DOHH2 (cell line): ENCODE measurements around the gene STARD10.

ENCODE experiments used
- H3F3A ChIP-seq: fragments of 200-600 bp; sonication (generic), shearing (Covaris generic); 2 replicates; pipeline ENCODE4 v1.6.0; 2016; ENCODE audit warnings: antibody characterized with exemption, mild to moderate bottlenecking; ENCODE audit not compliant: control insufficient read depth, insufficient read depth
- H3K27ac ChIP-seq: fragments of 200-600 bp; sonication (generic); 2 replicates; pipeline ENCODE4 v1.5.1; 2014; ENCODE audit warnings: low read depth, mild to moderate bottlenecking, low read length, moderate library complexity
- H3K27me3 ChIP-seq: fragments of 200-600 bp; sonication (generic); 2 replicates; pipeline ENCODE4 v1.6.1; 2014; ENCODE audit warnings: mild to moderate bottlenecking, low read length, mixed read lengths; ENCODE audit not compliant: control insufficient read depth
- H3K36me3 ChIP-seq: fragments of 200-600 bp; sonication (generic); 2 replicates; pipeline ENCODE4 v1.6.1; 2014; ENCODE audit warnings: mild to moderate bottlenecking, low read length, moderate library complexity, mixed read lengths; ENCODE audit not compliant: control insufficient read depth
- H3K4me1 ChIP-seq: fragments of 200-600 bp; sonication (generic); 2 replicates; pipeline ENCODE4 v1.6.1; 2014; ENCODE audit warnings: mild to moderate bottlenecking, low read length, mixed read lengths; ENCODE audit not compliant: control insufficient read depth
- H3K4me2 ChIP-seq: fragments of 200-600 bp; sonication (generic); 2 replicates; pipeline ENCODE4 v1.6.0; 2014; ENCODE audit warnings: mild to moderate bottlenecking, low read length, moderate library complexity
- H3K4me3 ChIP-seq: fragments of 200-600 bp; sonication (generic); 2 replicates; pipeline ENCODE4 v1.5.1; 2014; ENCODE audit warnings: mild to moderate bottlenecking, low read length, mixed read lengths
- H3K79me2 ChIP-seq: fragments of 200-600 bp; sonication (generic); 2 replicates; pipeline ENCODE4 v1.6.1; 2014; ENCODE audit warnings: mild to moderate bottlenecking, low read length, mixed read lengths; ENCODE audit not compliant: control insufficient read depth
- H3K9me2 ChIP-seq: fragments of 200-600 bp; sonication (generic); replicated peaks from 2 replicates; pipeline ENCODE4 v1.6.1; 2014; ENCODE audit warnings: mild to moderate bottlenecking, low read length, mixed read lengths; ENCODE audit not compliant: control insufficient read depth
- H3K9me3 ChIP-seq: fragments of 200-600 bp; sonication (generic); 2 replicates; pipeline ENCODE4 v1.6.1; 2014; ENCODE audit warnings: antibody characterized with exemption, low read length, mixed read lengths; ENCODE audit not compliant: control insufficient read depth, insufficient read depth
- H4K20me1 ChIP-seq: fragments of 200-600 bp; sonication (generic); 2 replicates; pipeline ENCODE4 v1.6.0; 2014; ENCODE audit warnings: low read depth, mild to moderate bottlenecking, antibody characterized with exemption, low read length, moderate library complexity; ENCODE audit not compliant: control insufficient read depth, insufficient read depth
- EZH2phosphoT487 ChIP-seq: fragments of 200-600 bp; sonication (generic); IDR thresholded peaks from 2 replicates; pipeline ENCODE4 v1.6.1; 2017; ENCODE audit warnings: borderline replicate concordance, mild to moderate bottlenecking, antibody characterized with exemption, low read length, moderate library complexity, mixed read lengths
- TF ChIP-seq, protein P1 (sequence below): fragments of 200-600 bp; sonication (generic); IDR thresholded peaks from one replicate; pipeline ENCODE4 v1.5.1; 2014; ENCODE audit warnings: antibody characterized with exemption, mild to moderate bottlenecking, low read depth, low read length; ENCODE audit not compliant: poor library complexity, severe bottlenecking

The STARD10 gene

DNA sequence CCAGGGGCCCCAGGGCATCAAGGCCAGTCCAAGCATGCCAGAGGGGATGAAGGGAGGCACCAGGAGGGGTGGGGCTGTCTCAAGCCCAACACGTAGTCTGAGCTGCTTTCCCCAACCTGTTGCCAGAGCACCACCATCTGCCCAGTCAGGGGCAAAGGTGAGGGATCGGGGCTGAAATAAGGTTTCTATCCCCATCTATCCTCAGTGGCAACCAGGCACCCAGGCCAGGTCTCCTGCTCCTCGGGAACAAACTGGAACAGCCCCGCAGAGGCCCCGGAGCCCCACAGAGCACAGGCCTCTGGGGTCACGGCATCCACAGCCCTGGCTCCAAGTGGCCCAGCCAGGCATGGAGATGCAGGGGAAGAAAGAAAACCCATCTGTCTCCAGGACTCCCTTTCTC, 19.3 kb downstream of the STARD10 start:
- Histone ChIP-seq H3K79me2 (no peaks in the 10 kb centered on the region), H3K4me1 (no peaks in the 10 kb centered on the region), H3K36me3 (no peaks in the 10 kb centered on the region), H3K4me2 (no peak overlapping the region), H3K27me3 (peaks cover 5% of the 10 kb centered on the region), H3F3A (no peaks in the 10 kb centered on the region), H3K9me3 (no peaks in the 10 kb centered on the region), H3K9me2 (no peaks in the 10 kb centered on the region), H3K27ac (no peak overlapping the region), H4K20me1 (no peaks in the 10 kb centered on the region), H3K4me3 (no peak overlapping the region)
- TF ChIP-seq EZH2phosphoT487, result no peak
- TF ChIP-seq, protein P1, sequence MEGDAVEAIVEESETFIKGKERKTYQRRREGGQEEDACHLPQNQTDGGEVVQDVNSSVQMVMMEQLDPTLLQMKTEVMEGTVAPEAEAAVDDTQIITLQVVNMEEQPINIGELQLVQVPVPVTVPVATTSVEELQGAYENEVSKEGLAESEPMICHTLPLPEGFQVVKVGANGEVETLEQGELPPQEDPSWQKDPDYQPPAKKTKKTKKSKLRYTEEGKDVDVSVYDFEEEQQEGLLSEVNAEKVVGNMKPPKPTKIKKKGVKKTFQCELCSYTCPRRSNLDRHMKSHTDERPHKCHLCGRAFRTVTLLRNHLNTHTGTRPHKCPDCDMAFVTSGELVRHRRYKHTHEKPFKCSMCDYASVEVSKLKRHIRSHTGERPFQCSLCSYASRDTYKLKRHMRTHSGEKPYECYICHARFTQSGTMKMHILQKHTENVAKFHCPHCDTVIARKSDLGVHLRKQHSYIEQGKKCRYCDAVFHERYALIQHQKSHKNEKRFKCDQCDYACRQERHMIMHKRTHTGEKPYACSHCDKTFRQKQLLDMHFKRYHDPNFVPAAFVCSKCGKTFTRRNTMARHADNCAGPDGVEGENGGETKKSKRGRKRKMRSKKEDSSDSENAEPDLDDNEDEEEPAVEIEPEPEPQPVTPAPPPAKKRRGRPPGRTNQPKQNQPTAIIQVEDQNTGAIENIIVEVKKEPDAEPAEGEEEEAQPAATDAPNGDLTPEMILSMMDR, result no peak

DNA sequence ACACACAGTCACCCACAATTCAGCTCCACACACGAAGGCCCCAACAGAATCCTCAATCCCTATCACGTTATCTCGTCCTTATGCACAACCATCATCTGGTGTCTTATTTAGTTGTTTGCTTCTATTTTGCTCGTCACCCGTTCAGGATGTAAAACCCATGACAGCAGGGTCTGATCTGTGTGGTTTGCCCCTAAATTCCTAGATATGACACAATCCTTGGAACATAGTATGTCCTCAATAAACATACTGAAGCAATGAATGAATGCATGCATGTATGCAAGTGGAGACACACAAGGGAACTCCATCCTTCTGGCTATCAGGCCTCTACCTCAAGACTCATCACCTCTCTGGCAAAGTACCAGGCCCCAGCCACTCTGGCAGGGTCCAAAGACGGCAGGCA, 20.2 kb downstream of the STARD10 start:
- H4K20me1 ChIP-seq, result no peaks in the 10 kb centered on the region
- no peaks in the 10 kb centered on the region for H3K9me3 ChIP-seq
- H3K79me2 ChIP-seq, result no peaks in the 10 kb centered on the region
- no peaks in the 10 kb centered on the region for H3F3A ChIP-seq
- H3K27me3 ChIP-seq, result peaks cover 5% of the 10 kb centered on the region; the same call in 1 of the 2 replicates
- no peaks in the 10 kb centered on the region for H3K4me1 ChIP-seq
- no peaks in the 10 kb centered on the region for H3K36me3 ChIP-seq
- H3K9me2 ChIP-seq, result no peaks in the 10 kb centered on the region
- no peak overlapping the region for H3K4me3 ChIP-seq
- TF ChIP-seq, protein P1, result no peak
- TF ChIP-seq EZH2phosphoT487, result no peak
- H3K27ac ChIP-seq, result no peak overlapping the region
- no peak overlapping the region for H3K4me2 ChIP-seq

DNA sequence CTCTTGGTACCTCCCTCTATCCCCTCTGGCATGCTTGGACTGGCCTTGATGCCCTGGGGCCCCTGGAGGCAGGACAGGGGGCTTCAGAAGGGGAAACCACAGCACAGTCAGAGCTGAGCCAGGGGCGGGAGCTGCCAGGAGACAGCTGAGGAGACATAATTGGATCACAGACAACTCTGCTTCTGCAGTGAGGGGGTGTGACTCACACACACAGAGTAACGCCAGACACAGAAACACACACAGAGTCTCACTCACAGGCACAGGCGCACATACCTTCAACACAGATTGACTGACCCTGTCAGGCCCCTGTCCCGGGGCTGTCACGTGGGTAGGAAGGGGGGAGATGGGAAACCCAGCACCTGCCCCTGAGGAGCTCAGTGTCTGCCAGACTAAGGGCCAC, 20.6 kb downstream of the STARD10 start:
- Histone ChIP-seq H3K4me2 (no peak overlapping the region), H3F3A (no peaks in the 10 kb centered on the region), H3K9me3 (no peaks in the 10 kb centered on the region), H4K20me1 (no peaks in the 10 kb centered on the region), H3K27me3 (peaks cover 5% of the 10 kb centered on the region; the same call in 1 of the 2 replicates), H3K79me2 (no peaks in the 10 kb centered on the region), H3K27ac (no peak overlapping the region), H3K9me2 (no peaks in the 10 kb centered on the region), H3K36me3 (no peaks in the 10 kb centered on the region), H3K4me3 (no peak overlapping the region), H3K4me1 (no peaks in the 10 kb centered on the region)
- TF ChIP-seq, protein P1, result no peak
- TF ChIP-seq EZH2phosphoT487, result no peak

DNA sequence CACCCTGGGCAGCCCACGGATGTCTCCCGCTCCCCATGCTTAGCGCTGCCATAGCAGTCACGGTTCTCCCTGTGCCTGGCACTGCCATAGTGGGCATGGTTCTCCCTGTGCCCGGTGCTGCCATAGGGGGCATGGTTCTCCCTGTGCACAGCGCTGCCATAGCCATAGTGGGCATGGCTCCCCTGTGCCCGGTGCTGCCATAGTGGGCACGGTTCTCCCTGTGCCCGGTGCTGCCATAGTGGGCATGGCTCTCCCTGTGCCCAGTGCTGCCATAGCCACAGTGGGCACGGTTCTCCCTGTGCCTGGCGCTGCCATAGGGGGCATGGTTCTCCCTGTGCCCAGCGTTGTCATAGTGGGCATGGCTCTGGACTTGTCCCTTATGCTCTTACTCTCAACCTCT, 21.8 kb downstream of the STARD10 start:
- no peaks in the 10 kb centered on the region for H4K20me1 ChIP-seq
- no peaks in the 10 kb centered on the region for H3K4me1 ChIP-seq
- H3K79me2 ChIP-seq, result no peaks in the 10 kb centered on the region
- H3K9me2 ChIP-seq, result no peaks in the 10 kb centered on the region
- H3F3A ChIP-seq, result no peaks in the 10 kb centered on the region
- no peak overlapping the region for H3K4me3 ChIP-seq
- no peak overlapping the region for H3K4me2 ChIP-seq
- H3K27ac ChIP-seq, result no peak overlapping the region
- H3K27me3 ChIP-seq, result peaks cover 5% of the 10 kb centered on the region; the same call in 1 of the 2 replicates
- no peaks in the 10 kb centered on the region for H3K9me3 ChIP-seq
- no peaks in the 10 kb centered on the region for H3K36me3 ChIP-seq
- TF ChIP-seq EZH2phosphoT487, result no peak
- TF ChIP-seq, protein P1, result no peak
